HCT116 (cell line): ENCODE measurements around the gene PALB2. TPM values are rescaled to one million over a fixed set of nuclear protein-coding genes. Genes with fewer than 3 reads are reported as not detected.

Source experiments
- ATAC-seq: fragments of 200-7000 bp; cut with Tn5 transposase; 2 replicates; pipeline ENCODE4 v1.9.1; 2020; ENCODE audit warnings: mild to moderate bottlenecking, moderate library complexity
- BruUV-seq: library from RNA; stranded (reverse); fragments of 400-500 nt; replicated peaks from 2 replicates; lab custom pipeline; 2021; lab: Mats Ljungman, UMichigan
- CTCF ChIA-PET: fragments of 300-600 bp; sonication (Branson Sonifier 250); formaldehyde crosslinking; loops from one replicate; lab custom pipeline; 2021; ENCODE audit warnings: antibody characterized with exemption; lab: Charles Lee
- POLR2A ChIA-PET: fragments of 300-600, 350-600 bp; sonication (Branson Sonifier 250); formaldehyde crosslinking; loops from one replicate; lab custom pipeline; 2021; ENCODE audit warnings: antibody characterized with exemption; lab: Charles Lee
- RAD21 ChIA-PET, 2 experiments: fragments of 300-600 bp; sonication (Branson Sonifier 250); formaldehyde crosslinking; loops; one replicate each; lab custom pipeline; 2023; ENCODE audit warnings: low total read pairs in 2 of 2; ENCODE audit not compliant: uncharacterized antibody in 2 of 2, unreplicated experiment in 2 of 2, low non-redundant PET in 1 of 2; lab: Charles Lee
- DNase-seq: peaks from one replicate; pipeline ENCODE4 v3.0.0-alpha.2; 2010; ENCODE audit warnings: low read depth, low spot score
- H2AFZ ChIP-seq: fragments of 200-600 bp; shearing (Covaris generic), sonication (generic); 2 replicates; pipeline ENCODE4 v1.6.1; 2017; ENCODE audit warnings: low read depth, mixed run types, mixed read lengths, antibody characterized with exemption, low read length; ENCODE audit not compliant: poor library complexity, severe bottlenecking
- H3K27ac ChIP-seq: 2 replicates; pipeline ENCODE4 v1.5.1; 2012; ENCODE audit warnings: low read depth, low read length
- H3K27me3 ChIP-seq: fragments of 200-600 bp; sonication (generic); 2 replicates; pipeline ENCODE4 v1.6.1; 2016; ENCODE audit warnings: mixed run types, low read length, mixed read lengths; ENCODE audit not compliant: insufficient read depth
- H3K36me3 ChIP-seq, 2 experiments: fragments of 200-500 bp in 1 of 2; fragments of 200-600 bp in 1 of 2; sonication (Bioruptor generic) in 1 of 2; sonication (generic) in 1 of 2; 2 replicates each; pipeline versions ENCODE4 v1.5.1 to v1.6.1; 2014 to 2016; ENCODE audit warnings: low read length in 2 of 2, inconsistent platforms in 1 of 2, mixed read lengths in 1 of 2, mixed run types in 1 of 2; ENCODE audit not compliant: insufficient read depth in 2 of 2, control insufficient read depth in 1 of 2
- H3K4me1 ChIP-seq, 2 experiments: fragments of 200-600 bp in 1 of 2; sonication (generic) in 1 of 2; 2 replicates each; pipeline versions ENCODE4 v1.5.1 to v1.6.1; 2012 to 2017; ENCODE audit warnings: low read length in 2 of 2, inconsistent platforms in 1 of 2, mild to moderate bottlenecking in 1 of 2, mixed read lengths in 1 of 2, mixed run types in 1 of 2, moderate library complexity in 1 of 2; ENCODE audit not compliant: insufficient read depth in 2 of 2, control insufficient read depth in 1 of 2
- H3K4me2 ChIP-seq: fragments of 200-600 bp; sonication (generic); 2 replicates; pipeline ENCODE4 v1.6.1; 2017; ENCODE audit warnings: mixed run types, low read length, mixed read lengths
- H3K4me3 ChIP-seq, 2 experiments: fragments of 200-600 bp in 1 of 2; sonication (generic) in 1 of 2; replicated peaks in 1 of 2; 2 replicates each; pipeline ENCODE4 v1.5.1; 2011 to 2016; ENCODE audit warnings: low read length in 2 of 2, control low read depth in 1 of 2, low read depth in 1 of 2, mild to moderate bottlenecking in 1 of 2, mixed read lengths in 1 of 2, mixed run types in 1 of 2
- H3K79me2 ChIP-seq: fragments of 200-600 bp; sonication (generic); 2 replicates; pipeline ENCODE4 v1.6.1; 2017; ENCODE audit warnings: mild to moderate bottlenecking, mixed run types, low read length, moderate library complexity, mixed read lengths; ENCODE audit not compliant: insufficient read depth
- H3K9ac ChIP-seq: fragments of 200-600 bp; sonication (generic); 2 replicates; pipeline ENCODE4 v1.6.1; 2016; ENCODE audit warnings: low read length, mixed read lengths
- H3K9me2 ChIP-seq: fragments of 200-600 bp; sonication (generic), shearing (Covaris generic); 2 replicates; pipeline ENCODE4 v1.6.1; 2017; ENCODE audit warnings: mixed run types, mild to moderate bottlenecking, moderate library complexity; ENCODE audit not compliant: insufficient read depth
- H3K9me3 ChIP-seq, 2 experiments: fragments of 200-500 bp in 1 of 2; fragments of 200-600 bp in 1 of 2; sonication (Bioruptor generic) in 1 of 2; sonication (generic) in 1 of 2; 2 replicates each; pipeline ENCODE4 v1.6.1; 2014 to 2017; ENCODE audit warnings: low read length in 2 of 2, mixed read lengths in 2 of 2, inconsistent platforms in 1 of 2, low read depth in 1 of 2, mild to moderate bottlenecking in 1 of 2, mixed run types in 1 of 2, moderate library complexity in 1 of 2; ENCODE audit not compliant: control insufficient read depth in 1 of 2, insufficient read depth in 1 of 2
- H4K20me1 ChIP-seq: fragments of 200-600 bp; sonication (generic), shearing (Covaris generic); 2 replicates; pipeline ENCODE4 v1.6.1; 2017; ENCODE audit warnings: mixed run types, mild to moderate bottlenecking, moderate library complexity; ENCODE audit not compliant: insufficient read depth
- CBX3 ChIP-seq: IDR thresholded peaks from 2 replicates; pipeline ENCODE4 v1.6.1; 2012; ENCODE audit warnings: low read depth
- EGR1 ChIP-seq: IDR thresholded peaks from 2 replicates; pipeline ENCODE4 v1.6.1; 2012; ENCODE audit warnings: low read depth
- ELF1 ChIP-seq: IDR thresholded peaks from 2 replicates; pipeline ENCODE4 v1.6.1; 2012; ENCODE audit warnings: low read depth, borderline replicate concordance
- EZH2phosphoT487 ChIP-seq: fragments of 200-600 bp; IDR thresholded peaks from 2 replicates; pipeline ENCODE4 v1.6.1; 2018; ENCODE audit warnings: antibody characterized with exemption, borderline replicate concordance
- JUND ChIP-seq: IDR thresholded peaks from 2 replicates; pipeline ENCODE4 v1.6.1; 2012
- POLR2AphosphoS5 ChIP-seq: IDR thresholded peaks from 2 replicates; pipeline ENCODE4 v1.6.1; 2011; ENCODE audit warnings: mild to moderate bottlenecking, low read depth, low read length, moderate library complexity
- SRF ChIP-seq: IDR thresholded peaks from 2 replicates; pipeline ENCODE4 v1.6.1; 2012; ENCODE audit warnings: low read depth
- ZNF274 ChIP-seq: fragments of 200-500 bp; sonication (Bioruptor generic); IDR thresholded peaks from 2 replicates; pipeline ENCODE4 v1.6.1; 2014; ENCODE audit warnings: mild to moderate bottlenecking, low read depth, low read length, inconsistent platforms
- intact Hi-C: fragments of 100-400 bp; cut with micrococcal nuclease; formaldehyde crosslinking; loops from 2 replicates; pipeline ENCODE4 v1.10.0; 2022
- total RNA-seq: library from RNA; stranded (reverse); gene quantifications from one replicate; pipeline ENCODE4 v1.2.1, GENCODE V29; 2021; ENCODE audit not compliant: unreplicated experiment
- TF ChIP-seq, protein P1 (sequence below): IDR thresholded peaks from 2 replicates; pipeline ENCODE4 v1.6.1; 2012; ENCODE audit warnings: low read depth
- TF ChIP-seq, protein P2 (sequence below): IDR thresholded peaks from 2 replicates; pipeline ENCODE4 v1.6.1; 2012
- TF ChIP-seq, protein P3 (sequence below), 3 experiments: fragments of 200-600 bp in 1 of 3; sonication (generic) in 1 of 3; IDR thresholded peaks in 2 of 3; conservative IDR thresholded peaks in 1 of 3; 2 replicates each; pipeline ENCODE4 v1.5.1; 2012 to 2017; ENCODE audit warnings: low read depth in 2 of 3, low read length in 2 of 3, antibody characterized with exemption in 1 of 3, borderline replicate concordance in 1 of 3, control low read depth in 1 of 3, mild to moderate bottlenecking in 1 of 3, mixed read lengths in 1 of 3, mixed run types in 1 of 3, moderate library complexity in 1 of 3; ENCODE audit not compliant: insufficient read depth in 1 of 3

Gene PALB2
- total RNA-seq, 1 experiment from 2014 or later: 15.6 TPM

DNA sequence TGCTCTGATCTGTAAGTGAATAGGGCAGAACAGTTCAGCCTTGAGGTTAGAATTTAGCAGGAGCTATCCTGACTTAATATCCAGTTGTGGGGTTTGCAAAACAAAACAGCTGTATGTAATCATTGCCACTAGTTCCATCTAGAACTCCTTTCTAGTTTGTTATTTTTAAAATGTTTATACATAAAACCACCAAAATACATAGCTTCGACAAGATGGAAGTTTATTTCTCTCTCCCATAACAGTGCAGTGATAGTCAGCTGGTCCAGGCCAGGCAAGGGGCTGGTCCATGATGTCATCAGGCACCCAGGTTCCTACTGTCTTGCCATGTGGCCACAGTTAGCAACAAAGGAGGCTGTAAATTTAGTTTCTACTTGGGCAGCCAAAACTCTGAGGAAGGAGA, 27.1 kb upstream of the PALB2 start:
- Histone ChIP-seq H3K27me3 (no peaks in the 10 kb centered on the region), H3K79me2 (no peaks in the 10 kb centered on the region), H3K36me3 (peaks cover 4 to 19% of the 10 kb centered on the region in 2 experiments; a peak in 3 of 4 replicates), H2AFZ (no peak overlapping the region), H3K9me3 (no peaks in the 10 kb centered on the region), H3K4me3 (no peak overlapping the region), H3K9ac (no peak overlapping the region), H4K20me1 (no peaks in the 10 kb centered on the region), H3K4me1 (no peaks in the 10 kb centered on the region), H3K27ac (no peak overlapping the region)
- ChIA-PET POLR2A (no interaction called here), CTCF (no interaction called here), RAD21 (no interaction called here)
- DNase-seq: no peak
- intact Hi-C loops: no loop called here
- no peak for ATAC-seq
- no TSS peak for BruUV-seq
- no peak for TF ChIP-seq POLR2AphosphoS5
- no peak for TF ChIP-seq SRF
- TF ChIP-seq, all 23 proteins: peak for 0
- Histone ChIP-seq H3K4me2 (no peak overlapping the region), H3K9me2 (no peaks in the 10 kb centered on the region)

DNA sequence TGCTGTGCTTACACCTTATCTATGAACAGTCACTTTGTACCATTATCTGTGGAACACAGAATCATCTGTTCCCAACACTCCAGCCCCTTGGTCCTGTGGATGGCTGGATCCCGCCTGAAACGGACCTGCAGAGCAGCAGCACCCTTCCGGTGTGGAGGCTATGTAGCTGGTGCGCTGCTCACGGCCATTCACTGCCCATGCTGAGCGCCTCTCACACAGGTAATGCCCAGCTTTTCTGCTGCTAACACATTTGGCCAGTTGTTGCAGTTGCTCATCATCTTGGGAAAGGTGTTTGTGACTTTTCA, 26.2 kb upstream of the PALB2 start:
- TF ChIP-seq, protein P1, sequence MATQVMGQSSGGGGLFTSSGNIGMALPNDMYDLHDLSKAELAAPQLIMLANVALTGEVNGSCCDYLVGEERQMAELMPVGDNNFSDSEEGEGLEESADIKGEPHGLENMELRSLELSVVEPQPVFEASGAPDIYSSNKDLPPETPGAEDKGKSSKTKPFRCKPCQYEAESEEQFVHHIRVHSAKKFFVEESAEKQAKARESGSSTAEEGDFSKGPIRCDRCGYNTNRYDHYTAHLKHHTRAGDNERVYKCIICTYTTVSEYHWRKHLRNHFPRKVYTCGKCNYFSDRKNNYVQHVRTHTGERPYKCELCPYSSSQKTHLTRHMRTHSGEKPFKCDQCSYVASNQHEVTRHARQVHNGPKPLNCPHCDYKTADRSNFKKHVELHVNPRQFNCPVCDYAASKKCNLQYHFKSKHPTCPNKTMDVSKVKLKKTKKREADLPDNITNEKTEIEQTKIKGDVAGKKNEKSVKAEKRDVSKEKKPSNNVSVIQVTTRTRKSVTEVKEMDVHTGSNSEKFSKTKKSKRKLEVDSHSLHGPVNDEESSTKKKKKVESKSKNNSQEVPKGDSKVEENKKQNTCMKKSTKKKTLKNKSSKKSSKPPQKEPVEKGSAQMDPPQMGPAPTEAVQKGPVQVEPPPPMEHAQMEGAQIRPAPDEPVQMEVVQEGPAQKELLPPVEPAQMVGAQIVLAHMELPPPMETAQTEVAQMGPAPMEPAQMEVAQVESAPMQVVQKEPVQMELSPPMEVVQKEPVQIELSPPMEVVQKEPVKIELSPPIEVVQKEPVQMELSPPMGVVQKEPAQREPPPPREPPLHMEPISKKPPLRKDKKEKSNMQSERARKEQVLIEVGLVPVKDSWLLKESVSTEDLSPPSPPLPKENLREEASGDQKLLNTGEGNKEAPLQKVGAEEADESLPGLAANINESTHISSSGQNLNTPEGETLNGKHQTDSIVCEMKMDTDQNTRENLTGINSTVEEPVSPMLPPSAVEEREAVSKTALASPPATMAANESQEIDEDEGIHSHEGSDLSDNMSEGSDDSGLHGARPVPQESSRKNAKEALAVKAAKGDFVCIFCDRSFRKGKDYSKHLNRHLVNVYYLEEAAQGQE: no peak
- TF ChIP-seq ZNF274: no peak
- no peak for TF ChIP-seq CBX3
- TF ChIP-seq EGR1: no peak
- no peak for TF ChIP-seq ELF1
- TF ChIP-seq JUND: no peak
- TF ChIP-seq SRF: no peak
- no peak for TF ChIP-seq EZH2phosphoT487
- TF ChIP-seq, protein P2, sequence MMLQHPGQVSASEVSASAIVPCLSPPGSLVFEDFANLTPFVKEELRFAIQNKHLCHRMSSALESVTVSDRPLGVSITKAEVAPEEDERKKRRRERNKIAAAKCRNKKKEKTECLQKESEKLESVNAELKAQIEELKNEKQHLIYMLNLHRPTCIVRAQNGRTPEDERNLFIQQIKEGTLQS: no peak
- TF ChIP-seq, protein P3, sequence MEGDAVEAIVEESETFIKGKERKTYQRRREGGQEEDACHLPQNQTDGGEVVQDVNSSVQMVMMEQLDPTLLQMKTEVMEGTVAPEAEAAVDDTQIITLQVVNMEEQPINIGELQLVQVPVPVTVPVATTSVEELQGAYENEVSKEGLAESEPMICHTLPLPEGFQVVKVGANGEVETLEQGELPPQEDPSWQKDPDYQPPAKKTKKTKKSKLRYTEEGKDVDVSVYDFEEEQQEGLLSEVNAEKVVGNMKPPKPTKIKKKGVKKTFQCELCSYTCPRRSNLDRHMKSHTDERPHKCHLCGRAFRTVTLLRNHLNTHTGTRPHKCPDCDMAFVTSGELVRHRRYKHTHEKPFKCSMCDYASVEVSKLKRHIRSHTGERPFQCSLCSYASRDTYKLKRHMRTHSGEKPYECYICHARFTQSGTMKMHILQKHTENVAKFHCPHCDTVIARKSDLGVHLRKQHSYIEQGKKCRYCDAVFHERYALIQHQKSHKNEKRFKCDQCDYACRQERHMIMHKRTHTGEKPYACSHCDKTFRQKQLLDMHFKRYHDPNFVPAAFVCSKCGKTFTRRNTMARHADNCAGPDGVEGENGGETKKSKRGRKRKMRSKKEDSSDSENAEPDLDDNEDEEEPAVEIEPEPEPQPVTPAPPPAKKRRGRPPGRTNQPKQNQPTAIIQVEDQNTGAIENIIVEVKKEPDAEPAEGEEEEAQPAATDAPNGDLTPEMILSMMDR (IDR thresholded peaks at IDR 0.05 in 2 of 3, conservative IDR thresholded peaks at IDR 0.05 in 1 of 3; ENCODE audit: borderline replicate concordance in 1 of 3, insufficient read depth in 1 of 3, low read depth in 2 of 3, low read length in 2 of 3): no peak
- TF ChIP-seq, all 23 proteins: peak for 0
- ATAC-seq (no peak), DNase-seq (no peak)
- Histone ChIP-seq H3K4me3 (no peak overlapping the region), H3K4me2 (no peak overlapping the region), H2AFZ (no peak overlapping the region), H3K36me3 (peaks cover 4 to 21% of the 10 kb centered on the region in 2 experiments; a peak in 3 of 4 replicates), H3K9me3 (no peaks in the 10 kb centered on the region), H3K27ac (no peak overlapping the region), H3K9ac (no peak overlapping the region), H3K9me2 (no peaks in the 10 kb centered on the region), H4K20me1 (no peaks in the 10 kb centered on the region), H3K4me1 (no peaks in the 10 kb centered on the region), H3K79me2 (no peaks in the 10 kb centered on the region), H3K27me3 (no peaks in the 10 kb centered on the region)
- ChIA-PET CTCF (interaction anchor here (0.6 kb wide), 1 partner anchor 429 kb away, joined by 3 read pairs; no protein-coding TSS in a partner anchor), POLR2A (no interaction called here), RAD21 (no interaction called here)
- intact Hi-C loops: no loop called here
- no TSS peak for BruUV-seq
